HL-60 (cell line): Measurements from ENCODE around the gene SOBP.

Source experiments
- DNase-seq, 2 experiments: peaks; one replicate each; pipeline ENCODE4 v3.0.0-alpha.2; 2010 to 2020; ENCODE audit warnings: low read depth in 1 of 2, low spot score in 1 of 2
- H3K27ac ChIP-seq: fragments of 250-450 bp; sonication (Bioruptor Pico); replicated peaks from 2 replicates; pipeline ENCODE4 v1.5.1; 2020; ENCODE audit warnings: mild to moderate bottlenecking, moderate library complexity
- H3K27me3 ChIP-seq: fragments of 250-450 bp; sonication (Bioruptor Pico); 2 replicates; pipeline ENCODE4 v1.5.1; 2021; ENCODE audit warnings: mild to moderate bottlenecking, moderate library complexity; ENCODE audit not compliant: insufficient read depth, poor library complexity, severe bottlenecking
- H3K4me3 ChIP-seq: replicated peaks from 2 replicates; pipeline ENCODE4 v1.5.1; 2011; ENCODE audit warnings: mild to moderate bottlenecking, control low read depth, low read length; ENCODE audit not compliant: insufficient read depth
- GABPA ChIP-seq: IDR thresholded peaks from 2 replicates; pipeline ENCODE4 v1.6.1; 2012; ENCODE audit warnings: low read depth
- POLR2AphosphoS5 ChIP-seq: IDR thresholded peaks from 2 replicates; pipeline ENCODE4 v1.6.1; 2012; ENCODE audit warnings: low read depth
- SPI1 ChIP-seq: IDR thresholded peaks from 2 replicates; pipeline ENCODE4 v1.6.1; 2012; ENCODE audit warnings: low read depth, mild to moderate bottlenecking, borderline replicate concordance
- TF ChIP-seq, protein P1 (sequence below): IDR thresholded peaks from 2 replicates; pipeline ENCODE4 v1.6.1; 2012; ENCODE audit warnings: low read depth; ENCODE audit not compliant: insufficient replicate concordance
- TF ChIP-seq, protein P2 (sequence below): IDR thresholded peaks from one replicate; pipeline ENCODE4 v1.5.1; 2011; ENCODE audit warnings: low read length, control low read depth, inconsistent platforms; ENCODE audit not compliant: insufficient read depth

SOBP gene

DNA sequence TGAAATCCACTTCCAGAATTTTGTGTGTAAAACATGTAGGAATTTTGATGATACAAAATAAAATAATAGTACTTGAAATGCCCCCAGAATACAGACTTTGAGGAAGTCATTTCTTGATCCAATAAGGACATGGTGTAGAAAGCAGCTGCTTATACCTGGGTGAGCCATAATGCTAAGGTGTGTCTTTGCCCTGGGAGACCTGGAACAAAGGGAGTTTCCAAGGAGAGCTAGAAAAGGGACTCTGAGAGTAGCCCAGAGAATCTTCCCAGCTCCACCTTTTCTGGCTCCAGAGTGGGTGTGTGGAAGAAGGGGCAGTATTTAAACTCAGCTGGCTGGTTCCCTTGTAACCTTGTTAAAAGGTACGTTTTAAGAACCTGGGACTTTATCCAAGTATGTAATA lies 77.7 kb downstream of the SOBP start:
- H3K27ac ChIP-seq = no peak overlapping the region
- H3K4me3 ChIP-seq = no peak overlapping the region
- TF ChIP-seq SPI1 (no peak), GABPA (no peak)
- TF ChIP-seq, protein P1, sequence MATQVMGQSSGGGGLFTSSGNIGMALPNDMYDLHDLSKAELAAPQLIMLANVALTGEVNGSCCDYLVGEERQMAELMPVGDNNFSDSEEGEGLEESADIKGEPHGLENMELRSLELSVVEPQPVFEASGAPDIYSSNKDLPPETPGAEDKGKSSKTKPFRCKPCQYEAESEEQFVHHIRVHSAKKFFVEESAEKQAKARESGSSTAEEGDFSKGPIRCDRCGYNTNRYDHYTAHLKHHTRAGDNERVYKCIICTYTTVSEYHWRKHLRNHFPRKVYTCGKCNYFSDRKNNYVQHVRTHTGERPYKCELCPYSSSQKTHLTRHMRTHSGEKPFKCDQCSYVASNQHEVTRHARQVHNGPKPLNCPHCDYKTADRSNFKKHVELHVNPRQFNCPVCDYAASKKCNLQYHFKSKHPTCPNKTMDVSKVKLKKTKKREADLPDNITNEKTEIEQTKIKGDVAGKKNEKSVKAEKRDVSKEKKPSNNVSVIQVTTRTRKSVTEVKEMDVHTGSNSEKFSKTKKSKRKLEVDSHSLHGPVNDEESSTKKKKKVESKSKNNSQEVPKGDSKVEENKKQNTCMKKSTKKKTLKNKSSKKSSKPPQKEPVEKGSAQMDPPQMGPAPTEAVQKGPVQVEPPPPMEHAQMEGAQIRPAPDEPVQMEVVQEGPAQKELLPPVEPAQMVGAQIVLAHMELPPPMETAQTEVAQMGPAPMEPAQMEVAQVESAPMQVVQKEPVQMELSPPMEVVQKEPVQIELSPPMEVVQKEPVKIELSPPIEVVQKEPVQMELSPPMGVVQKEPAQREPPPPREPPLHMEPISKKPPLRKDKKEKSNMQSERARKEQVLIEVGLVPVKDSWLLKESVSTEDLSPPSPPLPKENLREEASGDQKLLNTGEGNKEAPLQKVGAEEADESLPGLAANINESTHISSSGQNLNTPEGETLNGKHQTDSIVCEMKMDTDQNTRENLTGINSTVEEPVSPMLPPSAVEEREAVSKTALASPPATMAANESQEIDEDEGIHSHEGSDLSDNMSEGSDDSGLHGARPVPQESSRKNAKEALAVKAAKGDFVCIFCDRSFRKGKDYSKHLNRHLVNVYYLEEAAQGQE = no peak
- TF ChIP-seq, protein P2, sequence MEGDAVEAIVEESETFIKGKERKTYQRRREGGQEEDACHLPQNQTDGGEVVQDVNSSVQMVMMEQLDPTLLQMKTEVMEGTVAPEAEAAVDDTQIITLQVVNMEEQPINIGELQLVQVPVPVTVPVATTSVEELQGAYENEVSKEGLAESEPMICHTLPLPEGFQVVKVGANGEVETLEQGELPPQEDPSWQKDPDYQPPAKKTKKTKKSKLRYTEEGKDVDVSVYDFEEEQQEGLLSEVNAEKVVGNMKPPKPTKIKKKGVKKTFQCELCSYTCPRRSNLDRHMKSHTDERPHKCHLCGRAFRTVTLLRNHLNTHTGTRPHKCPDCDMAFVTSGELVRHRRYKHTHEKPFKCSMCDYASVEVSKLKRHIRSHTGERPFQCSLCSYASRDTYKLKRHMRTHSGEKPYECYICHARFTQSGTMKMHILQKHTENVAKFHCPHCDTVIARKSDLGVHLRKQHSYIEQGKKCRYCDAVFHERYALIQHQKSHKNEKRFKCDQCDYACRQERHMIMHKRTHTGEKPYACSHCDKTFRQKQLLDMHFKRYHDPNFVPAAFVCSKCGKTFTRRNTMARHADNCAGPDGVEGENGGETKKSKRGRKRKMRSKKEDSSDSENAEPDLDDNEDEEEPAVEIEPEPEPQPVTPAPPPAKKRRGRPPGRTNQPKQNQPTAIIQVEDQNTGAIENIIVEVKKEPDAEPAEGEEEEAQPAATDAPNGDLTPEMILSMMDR = no peak
- no peak for DNase-seq
- H3K27me3 ChIP-seq = peaks cover 2% of the 10 kb centered on the region

DNA sequence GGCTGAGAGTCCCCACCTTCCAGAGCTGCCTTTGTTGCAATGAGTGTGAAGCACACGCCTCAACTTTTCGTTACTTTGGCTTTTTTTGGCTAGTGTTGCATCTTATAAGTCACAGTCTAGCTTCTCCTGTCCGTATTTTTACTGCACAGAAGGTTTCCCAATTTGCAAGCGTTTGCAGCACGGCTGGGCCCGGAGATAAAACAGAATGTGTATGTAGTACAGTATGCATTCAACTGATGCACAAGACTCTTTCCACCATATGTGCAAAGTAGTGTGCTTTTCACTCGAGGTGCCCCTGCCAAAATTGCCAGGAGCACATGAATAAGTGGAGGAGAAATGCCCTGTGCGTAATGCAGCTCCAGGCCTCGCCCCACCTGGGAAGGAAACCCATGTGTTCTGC lies 79.6 kb downstream of the SOBP start:
- Histone ChIP-seq H3K4me3 (no peak overlapping the region), H3K27me3 (peaks cover 2% of the 10 kb centered on the region), H3K27ac (no peak overlapping the region)
- no peak for DNase-seq
- TF ChIP-seq SPI1 = no peak
- TF ChIP-seq, protein P2 = no peak

DNA sequence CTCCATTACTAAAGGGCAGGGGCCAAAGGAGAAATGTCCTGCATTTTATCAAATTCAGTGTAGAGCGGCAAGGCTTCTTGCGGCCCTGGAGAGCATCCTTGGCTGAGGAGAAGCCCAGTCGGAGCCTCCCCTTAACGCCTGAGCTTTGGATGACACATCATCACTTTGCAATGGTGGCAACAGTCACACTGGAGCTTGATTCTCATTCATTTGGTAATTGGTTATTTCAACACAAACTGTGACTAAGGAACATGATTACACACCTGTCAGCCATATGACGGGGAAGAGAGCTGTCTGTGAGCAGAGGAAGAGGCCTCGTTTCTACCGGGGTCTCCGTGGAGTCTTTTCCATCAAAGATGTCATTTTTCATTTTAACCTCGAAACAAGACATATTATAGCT lies 81.4 kb downstream of the SOBP start:
- Histone ChIP-seq H3K4me3 (no peak overlapping the region), H3K27ac (no peak overlapping the region), H3K27me3 (no peaks in the 10 kb centered on the region)
- TF ChIP-seq, protein P2 = no peak
- no peak for TF ChIP-seq GABPA
- TF ChIP-seq, protein P1 = no peak
- TF ChIP-seq POLR2AphosphoS5 = no peak
- TF ChIP-seq SPI1 = no peak
- no peak for DNase-seq

DNA sequence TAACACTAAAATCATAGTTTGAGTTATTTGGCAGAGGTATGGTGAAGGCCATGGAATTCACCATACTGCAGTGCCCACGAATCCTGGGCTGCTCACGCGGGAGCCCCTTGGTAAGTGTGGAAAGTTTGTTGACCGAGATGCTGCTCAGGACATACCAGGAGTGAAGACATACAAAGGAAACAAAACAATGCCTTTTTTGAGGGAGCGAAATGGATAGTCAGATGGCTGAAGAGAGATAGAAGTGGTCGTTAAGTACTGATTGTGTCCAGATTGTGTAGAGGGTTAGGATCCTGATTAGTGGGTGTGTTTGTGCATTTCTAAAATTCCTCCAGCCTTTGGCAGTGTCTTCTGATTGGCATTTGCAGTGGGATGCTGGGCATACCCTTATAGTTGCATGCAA lies 83.0 kb downstream of the SOBP start:
- Histone ChIP-seq H3K4me3 (no peak overlapping the region), H3K27ac (no peak overlapping the region), H3K27me3 (no peaks in the 10 kb centered on the region)
- TF ChIP-seq, protein P2 = no peak
- DNase-seq = no peak
